ENCODE measurements around the gene GRXCR1. TPM values are rescaled to one million over a fixed set of nuclear protein-coding genes. Genes with fewer than 3 reads are reported as not detected.
A peak's percentile ranks its signal among the peaks of the same experiment; 100 is the strongest.

GRXCR1 gene
- total RNA-seq, 1 experiment from 2014 or later, result not detected

DNA sequence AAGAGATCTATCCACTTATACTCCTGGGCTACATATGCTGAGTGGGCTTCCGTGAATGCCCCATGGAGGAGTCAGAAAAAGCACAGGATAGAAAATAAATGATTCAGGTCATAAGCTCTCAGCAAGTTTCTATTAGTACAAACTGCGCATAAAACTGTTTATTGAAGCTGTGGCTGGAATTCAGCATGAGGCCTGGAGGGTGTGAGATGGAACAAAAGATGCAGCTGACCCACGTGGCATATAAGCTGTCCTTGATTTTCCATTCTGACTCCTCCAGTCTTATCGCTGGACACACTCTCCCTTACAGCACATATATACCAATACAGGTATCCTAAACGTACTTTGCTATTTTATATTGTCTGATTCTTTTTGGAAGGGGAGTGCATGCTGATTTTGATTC lies 17.9 kb downstream of the GRXCR1 start:
- no peaks in the 10 kb centered on the region for H3K9me3 Mint-ChIP-seq (ENCODE audit: unreplicated experiment)
- ChIA-PET POLR2A (no interaction called here), CTCF (interaction anchor here (0.6 to 0.8 kb wide), 2 partner anchors 46 to 628 kb away, joined by 3 read pairs; no protein-coding TSS in a partner anchor)
- H3K27ac Mint-ChIP-seq (ENCODE audit: low read depth, unreplicated experiment), result no peak overlapping the region
- H3K4me3 Mint-ChIP-seq (ENCODE audit: unreplicated experiment), result no peak overlapping the region
- TF ChIP-seq, protein P1, sequence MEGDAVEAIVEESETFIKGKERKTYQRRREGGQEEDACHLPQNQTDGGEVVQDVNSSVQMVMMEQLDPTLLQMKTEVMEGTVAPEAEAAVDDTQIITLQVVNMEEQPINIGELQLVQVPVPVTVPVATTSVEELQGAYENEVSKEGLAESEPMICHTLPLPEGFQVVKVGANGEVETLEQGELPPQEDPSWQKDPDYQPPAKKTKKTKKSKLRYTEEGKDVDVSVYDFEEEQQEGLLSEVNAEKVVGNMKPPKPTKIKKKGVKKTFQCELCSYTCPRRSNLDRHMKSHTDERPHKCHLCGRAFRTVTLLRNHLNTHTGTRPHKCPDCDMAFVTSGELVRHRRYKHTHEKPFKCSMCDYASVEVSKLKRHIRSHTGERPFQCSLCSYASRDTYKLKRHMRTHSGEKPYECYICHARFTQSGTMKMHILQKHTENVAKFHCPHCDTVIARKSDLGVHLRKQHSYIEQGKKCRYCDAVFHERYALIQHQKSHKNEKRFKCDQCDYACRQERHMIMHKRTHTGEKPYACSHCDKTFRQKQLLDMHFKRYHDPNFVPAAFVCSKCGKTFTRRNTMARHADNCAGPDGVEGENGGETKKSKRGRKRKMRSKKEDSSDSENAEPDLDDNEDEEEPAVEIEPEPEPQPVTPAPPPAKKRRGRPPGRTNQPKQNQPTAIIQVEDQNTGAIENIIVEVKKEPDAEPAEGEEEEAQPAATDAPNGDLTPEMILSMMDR (IDR thresholded peaks at IDR 0.05; ENCODE audit: unreplicated experiment), result no peak
- H3K36me3 Mint-ChIP-seq (ENCODE audit: insufficient read depth, unreplicated experiment), result no peaks in the 10 kb centered on the region
- no TSS peak for BruUV-seq (replicated peaks)
- intact Hi-C loops (cut with micrococcal nuclease), result no loop called here
- no peaks in the 10 kb centered on the region for H3K27me3 Mint-ChIP-seq (ENCODE audit: insufficient read depth, unreplicated experiment)
- no peak for DNase-seq (ENCODE audit: unreplicated experiment)
- peaks cover 18% of the 10 kb centered on the region for H3K4me1 Mint-ChIP-seq (ENCODE audit: insufficient read depth, unreplicated experiment)

- Mint-ChIP-seq H3K4me3 (ENCODE audit: unreplicated experiment) (peak overlapping the region; percentile 31), H3K27ac (ENCODE audit: low read depth, unreplicated experiment) (peak overlapping the region; percentile 80)
Measured at GRCh38 chr4:42914937-42915336, 22.4 kb downstream of the GRXCR1 start.

DNA sequence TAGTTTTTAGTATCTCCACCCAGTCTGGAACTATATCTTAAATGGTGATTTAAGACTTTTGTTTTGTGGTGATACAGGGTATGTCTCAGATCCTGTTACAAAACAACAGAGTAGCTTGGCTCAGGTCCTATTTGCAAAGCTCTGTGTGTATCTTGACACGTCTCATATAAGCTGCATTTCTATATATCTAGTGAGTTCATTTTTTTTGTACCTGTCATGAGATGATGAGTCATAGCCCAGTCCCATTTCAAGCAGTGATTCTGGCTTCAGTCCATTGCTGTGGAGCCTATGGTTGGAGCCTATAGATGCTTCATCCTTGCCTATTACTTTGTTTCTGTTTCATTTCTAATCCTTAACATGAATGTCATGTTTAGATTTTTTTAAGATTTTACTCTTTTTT lies 23.0 kb downstream of the GRXCR1 start:
- peak; percentile 93 for DNase-seq (ENCODE audit: unreplicated experiment)
- Mint-ChIP-seq H3K4me1 (ENCODE audit: insufficient read depth, unreplicated experiment) (peaks cover 17% of the 10 kb centered on the region), H3K9me3 (ENCODE audit: unreplicated experiment) (no peaks in the 10 kb centered on the region), H3K4me3 (ENCODE audit: unreplicated experiment) (peak overlapping the region; percentile 31), H3K27ac (ENCODE audit: low read depth, unreplicated experiment) (peak overlapping the region; percentile 80), H3K27me3 (ENCODE audit: insufficient read depth, unreplicated experiment) (no peaks in the 10 kb centered on the region), H3K36me3 (ENCODE audit: insufficient read depth, unreplicated experiment) (no peaks in the 10 kb centered on the region)
- ChIA-PET POLR2A (interaction anchor here (0.6 to 1.3 kb wide), 3 partner anchors 9 to 14 kb away, joined by 3 to 8 read pairs (median 3); no protein-coding TSS in a partner anchor), CTCF (interaction anchor here (0.6 to 1.4 kb wide), 3 partner anchors 13 to 168 kb away, joined by 3 to 6 read pairs (median 4); no protein-coding TSS in a partner anchor)
- no TSS peak for BruUV-seq (replicated peaks)
- intact Hi-C loops (cut with micrococcal nuclease), result no loop called here
- TF ChIP-seq, protein P1 (IDR thresholded peaks at IDR 0.05; ENCODE audit: unreplicated experiment), result no peak

More at GRCh38 chr4:42914937-42915336, 22.4 kb downstream of the GRXCR1 start:
- ChIA-PET CTCF (interaction anchor here (0.6 to 1.4 kb wide), 2 partner anchors 12 to 51 kb away, joined by 4 to 6 read pairs; no protein-coding TSS in a partner anchor), POLR2A (interaction anchor here (0.6 to 1.3 kb wide), 3 partner anchors 9 to 15 kb away, joined by 3 to 8 read pairs (median 3); no protein-coding TSS in a partner anchor)
- Mint-ChIP-seq H3K9me3 (ENCODE audit: unreplicated experiment) (no peaks in the 10 kb centered on the region), H3K27me3 (ENCODE audit: insufficient read depth, unreplicated experiment) (no peaks in the 10 kb centered on the region), H3K36me3 (ENCODE audit: insufficient read depth, unreplicated experiment) (no peaks in the 10 kb centered on the region), H3K4me1 (ENCODE audit: insufficient read depth, unreplicated experiment) (peaks cover 17% of the 10 kb centered on the region)
- peak; percentile 8 for DNase-seq (ENCODE audit: unreplicated experiment)
- TF ChIP-seq, protein P1 (IDR thresholded peaks at IDR 0.05; ENCODE audit: unreplicated experiment), result no peak
- intact Hi-C loops (cut with micrococcal nuclease), result no loop called here
- no TSS peak for BruUV-seq (replicated peaks)

DNA sequence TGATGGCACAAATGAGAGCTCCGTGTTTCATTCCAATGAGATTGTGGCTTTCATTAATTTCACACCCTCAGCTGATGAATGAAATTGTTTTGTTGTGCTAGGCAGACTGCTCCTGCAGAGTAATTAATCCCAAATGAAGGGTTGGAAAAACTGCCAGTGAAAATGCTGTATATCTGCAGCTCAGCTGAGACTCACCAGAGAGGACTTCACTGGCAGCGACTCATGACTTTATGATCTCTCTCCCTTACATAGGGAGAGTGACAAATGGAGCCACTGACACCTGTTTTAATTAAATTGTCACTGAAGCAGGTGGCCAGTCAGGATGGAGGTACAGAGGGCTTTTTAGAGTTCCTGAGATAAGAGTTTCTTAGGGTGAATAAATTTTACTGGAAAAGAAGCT lies 24.8 kb downstream of the GRXCR1 start:
- no TSS peak for BruUV-seq (replicated peaks)
- intact Hi-C loops (cut with micrococcal nuclease), result no loop called here
- Mint-ChIP-seq H3K27ac (ENCODE audit: low read depth, unreplicated experiment) (no peak overlapping the region), H3K4me3 (ENCODE audit: unreplicated experiment) (no peak overlapping the region), H3K9me3 (ENCODE audit: unreplicated experiment) (no peaks in the 10 kb centered on the region), H3K27me3 (ENCODE audit: insufficient read depth, unreplicated experiment) (no peaks in the 10 kb centered on the region), H3K36me3 (ENCODE audit: insufficient read depth, unreplicated experiment) (no peaks in the 10 kb centered on the region), H3K4me1 (ENCODE audit: insufficient read depth, unreplicated experiment) (peaks cover 17% of the 10 kb centered on the region)
- ChIA-PET CTCF (no interaction called here), POLR2A (interaction anchor here (0.6 kb wide), 1 partner anchor 10 kb away, joined by 3 read pairs; no protein-coding TSS in a partner anchor)
- no peak for DNase-seq (ENCODE audit: unreplicated experiment)
- TF ChIP-seq, protein P1 (IDR thresholded peaks at IDR 0.05; ENCODE audit: unreplicated experiment), result no peak
